Gastrocnemius medialis (tissue), 4 donors: ENCODE data around the gene GRM5.
"Not testable (repeated sequence)": the region's sequence is repeated elsewhere in the genome, so short reads cannot be mapped to it uniquely, and the experiment has no call there.

Experiments
- CTCF ChIP-seq, 5 experiments: fragments of 450-650 bp in 3 of 5; fragments of 200-600 bp in 2 of 5; sonication (generic) in 2 of 5; IDR thresholded peaks in 4 of 5; conservative IDR thresholded peaks in 1 of 5; 1 replicate in 4 of 5; 2 replicates in 1 of 5; pipeline ENCODE4 v1.5.1; 2016 to 2019; ENCODE audit warnings: antibody characterized with exemption in 5 of 5, mild to moderate bottlenecking in 3 of 5, moderate library complexity in 3 of 5
- POLR2A ChIP-seq, 2 donors: fragments of 450-650 bp; IDR thresholded peaks; one replicate each; pipeline ENCODE4 v1.6.1; 2017; ENCODE audit warnings: antibody characterized with exemption in 2 of 2, mild to moderate bottlenecking in 2 of 2, moderate library complexity in 2 of 2

GRCh38 chr11:89063481-89063951 lies 2.3 kb downstream of the GRM5 start:
- not testable (repeated sequence) for TF ChIP-seq CTCF (IDR thresholded peaks at IDR 0.05 in 4 of 5, conservative IDR thresholded peaks at IDR 0.05 in 1 of 5); POLR2A (IDR thresholded peaks at IDR 0.05)
